Measurements from ENCODE around the gene ZNF341.

The ZNF341 gene

DNA sequence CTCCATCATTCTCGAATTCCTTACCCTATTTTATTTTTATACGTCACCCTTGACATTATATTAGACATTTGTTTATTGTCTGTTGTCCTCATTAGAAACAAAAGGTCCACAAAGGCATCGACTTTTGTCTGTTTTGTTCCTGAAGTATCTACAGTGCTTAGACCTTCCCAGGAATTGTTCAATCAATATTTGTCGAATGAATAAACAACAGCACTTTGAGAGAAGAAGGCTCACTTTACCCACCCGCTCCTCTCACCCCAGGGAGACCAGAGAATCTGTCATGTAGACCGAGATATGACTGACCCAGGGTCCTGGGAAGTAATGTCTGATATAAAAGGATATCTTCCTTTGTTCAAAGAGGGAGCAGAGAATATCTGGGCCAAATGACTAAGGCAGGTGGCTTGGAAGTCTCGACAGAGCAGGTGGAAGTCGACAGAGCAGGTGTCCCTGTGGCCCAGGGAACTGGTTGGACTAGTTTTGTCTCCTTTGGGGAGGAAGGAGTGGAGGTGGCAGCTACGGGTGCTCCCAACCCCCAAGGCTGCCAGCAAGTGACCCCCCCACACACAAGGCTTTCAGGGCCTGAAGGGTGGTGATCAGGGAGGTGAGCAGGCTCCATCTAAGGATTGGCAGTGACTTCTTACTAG is 64.6 kb downstream of the ZNF341 start:
- H3K4me2 ChIP-seq = no peak overlapping the region
- H2AFZ ChIP-seq (ENCODE audit: low read depth) = no peak overlapping the region

DNA sequence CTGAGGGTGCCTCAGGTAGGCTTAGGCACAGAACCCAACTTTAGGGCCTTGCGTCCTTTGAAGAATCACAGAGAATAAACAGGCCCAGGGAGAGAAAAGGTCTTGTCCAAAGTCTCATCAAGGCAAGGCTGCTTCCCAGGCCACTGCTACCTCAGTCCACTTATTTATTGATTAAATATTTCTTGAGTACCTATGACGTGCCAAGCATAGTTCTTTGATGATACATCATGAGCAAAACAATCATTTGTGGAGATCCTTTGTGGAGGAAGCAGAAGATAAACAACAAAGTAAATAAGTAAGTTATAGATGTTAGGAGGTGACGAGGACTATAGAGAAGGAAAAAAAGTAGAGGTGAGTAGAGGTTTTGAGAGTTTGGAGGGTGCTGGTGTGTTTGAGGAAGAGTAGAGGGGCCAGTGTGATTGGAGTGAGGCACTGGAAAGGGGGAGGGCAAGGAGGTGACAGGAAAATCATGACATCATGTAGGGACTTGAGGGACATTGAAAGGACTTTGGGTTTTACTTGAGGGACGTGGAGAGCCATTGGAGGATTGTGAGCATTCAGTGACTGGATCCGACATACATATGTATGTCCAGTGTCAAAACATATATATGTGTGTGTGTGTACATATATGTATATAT is 65.2 kb downstream of the ZNF341 start:
- no peak overlapping the region for H3K4me3 ChIP-seq (IDR thresholded peaks at IDR 0.05; ENCODE audit: insufficient read depth, low read depth, low read length)
- H3K27me3 ChIP-seq (ENCODE audit: insufficient read depth, low read depth) = no peaks in the 10 kb centered on the region
- H3K9ac ChIP-seq = no peak overlapping the region
- H3K4me1 ChIP-seq (ENCODE audit: low read depth, poor library complexity, severe bottlenecking) = peaks cover 7% of the 10 kb centered on the region
- no peaks in the 10 kb centered on the region for H3K36me3 ChIP-seq (ENCODE audit: insufficient read depth)
- no peak overlapping the region for H3K4me2 ChIP-seq
- H2AFZ ChIP-seq (ENCODE audit: low read depth) = no peak overlapping the region
- H3K79me2 ChIP-seq (ENCODE audit: insufficient read depth, low read depth) = no peaks in the 10 kb centered on the region
- no peaks in the 10 kb centered on the region for H4K20me1 ChIP-seq (ENCODE audit: insufficient read depth)
- H3K27ac ChIP-seq = no peak overlapping the region
- TF ChIP-seq, protein P1, sequence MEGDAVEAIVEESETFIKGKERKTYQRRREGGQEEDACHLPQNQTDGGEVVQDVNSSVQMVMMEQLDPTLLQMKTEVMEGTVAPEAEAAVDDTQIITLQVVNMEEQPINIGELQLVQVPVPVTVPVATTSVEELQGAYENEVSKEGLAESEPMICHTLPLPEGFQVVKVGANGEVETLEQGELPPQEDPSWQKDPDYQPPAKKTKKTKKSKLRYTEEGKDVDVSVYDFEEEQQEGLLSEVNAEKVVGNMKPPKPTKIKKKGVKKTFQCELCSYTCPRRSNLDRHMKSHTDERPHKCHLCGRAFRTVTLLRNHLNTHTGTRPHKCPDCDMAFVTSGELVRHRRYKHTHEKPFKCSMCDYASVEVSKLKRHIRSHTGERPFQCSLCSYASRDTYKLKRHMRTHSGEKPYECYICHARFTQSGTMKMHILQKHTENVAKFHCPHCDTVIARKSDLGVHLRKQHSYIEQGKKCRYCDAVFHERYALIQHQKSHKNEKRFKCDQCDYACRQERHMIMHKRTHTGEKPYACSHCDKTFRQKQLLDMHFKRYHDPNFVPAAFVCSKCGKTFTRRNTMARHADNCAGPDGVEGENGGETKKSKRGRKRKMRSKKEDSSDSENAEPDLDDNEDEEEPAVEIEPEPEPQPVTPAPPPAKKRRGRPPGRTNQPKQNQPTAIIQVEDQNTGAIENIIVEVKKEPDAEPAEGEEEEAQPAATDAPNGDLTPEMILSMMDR (conservative IDR thresholded peaks at IDR 0.05; ENCODE audit: low read depth, low read length) = no peak

More for the DNA sequence above, 64.6 kb downstream of the ZNF341 start:
- no peaks in the 10 kb centered on the region for H3K36me3 ChIP-seq (ENCODE audit: insufficient read depth)
- TF ChIP-seq, protein P1 (conservative IDR thresholded peaks at IDR 0.05; ENCODE audit: low read depth, low read length) = no peak
- no peaks in the 10 kb centered on the region for H3K27me3 ChIP-seq (ENCODE audit: insufficient read depth, low read depth)
- no peaks in the 10 kb centered on the region for H3K79me2 ChIP-seq (ENCODE audit: insufficient read depth, low read depth)
- H3K4me1 ChIP-seq (ENCODE audit: low read depth, poor library complexity, severe bottlenecking) = peaks cover 11% of the 10 kb centered on the region
- H3K27ac ChIP-seq = no peak overlapping the region
- no peaks in the 10 kb centered on the region for H4K20me1 ChIP-seq (ENCODE audit: insufficient read depth)
- H3K4me3 ChIP-seq (IDR thresholded peaks at IDR 0.05; ENCODE audit: insufficient read depth, low read depth, low read length) = no peak overlapping the region
- H3K9ac ChIP-seq = no peak overlapping the region

DNA sequence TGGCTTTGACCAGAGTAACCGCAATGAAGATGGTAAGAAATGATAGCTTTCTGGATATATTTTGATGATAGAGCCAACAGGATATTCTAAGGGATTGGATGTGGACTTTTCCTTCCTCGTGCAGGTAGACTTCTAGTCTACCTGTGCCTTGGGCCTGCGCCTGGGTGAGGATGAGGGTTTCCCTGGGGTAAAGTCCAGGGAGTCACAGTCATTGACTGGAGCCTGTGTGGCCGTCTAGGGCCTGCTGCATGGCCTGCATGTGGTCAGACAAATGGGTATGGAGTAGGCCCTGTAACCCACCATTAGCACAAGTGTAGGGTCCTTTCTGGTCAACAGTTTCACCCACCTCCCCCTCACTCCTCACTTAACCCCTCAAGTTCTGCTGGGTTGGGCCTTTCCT is 66.6 kb downstream of the ZNF341 start:
- Histone ChIP-seq H3K27ac (no peak overlapping the region), H3K79me2 (ENCODE audit: insufficient read depth, low read depth) (no peaks in the 10 kb centered on the region), H3K36me3 (ENCODE audit: insufficient read depth) (no peaks in the 10 kb centered on the region), H3K4me2 (no peak overlapping the region), H3K4me1 (ENCODE audit: low read depth, poor library complexity, severe bottlenecking) (peaks cover 3% of the 10 kb centered on the region), H4K20me1 (ENCODE audit: insufficient read depth) (no peaks in the 10 kb centered on the region), H3K27me3 (ENCODE audit: insufficient read depth, low read depth) (no peaks in the 10 kb centered on the region), H3K4me3 (IDR thresholded peaks at IDR 0.05; ENCODE audit: insufficient read depth, low read depth, low read length) (no peak overlapping the region), H3K9ac (no peak overlapping the region), H2AFZ (ENCODE audit: low read depth) (no peak overlapping the region)
- TF ChIP-seq, protein P1 (conservative IDR thresholded peaks at IDR 0.05; ENCODE audit: low read depth, low read length) = no peak

DNA sequence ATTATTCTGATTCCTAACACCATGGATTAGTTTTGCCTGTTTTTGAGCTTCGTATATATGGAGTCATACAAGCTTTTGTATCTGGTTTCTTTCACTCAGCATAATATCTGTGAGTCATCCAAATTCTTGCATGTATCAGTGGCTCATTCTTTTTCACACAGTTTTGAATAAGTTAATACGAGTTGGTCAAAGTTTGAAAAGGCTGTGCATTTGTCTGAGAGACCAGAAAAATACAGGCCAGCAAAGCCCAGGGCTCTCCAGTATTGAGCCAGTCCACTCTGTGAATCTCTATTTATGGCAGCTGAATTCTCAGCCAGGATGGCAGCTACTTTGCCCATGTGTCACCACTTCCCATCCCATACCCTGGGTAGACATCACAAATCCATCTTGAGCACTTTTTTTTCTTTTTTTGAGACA is 72.1 kb downstream of the ZNF341 start:
- H3K9ac ChIP-seq = no peak overlapping the region
- H2AFZ ChIP-seq (ENCODE audit: low read depth) = no peak overlapping the region
- H3K27ac ChIP-seq = no peak overlapping the region
- H3K4me1 ChIP-seq (ENCODE audit: low read depth, poor library complexity, severe bottlenecking) = no peaks in the 10 kb centered on the region
- H3K27me3 ChIP-seq (ENCODE audit: insufficient read depth, low read depth) = no peaks in the 10 kb centered on the region
- no peak overlapping the region for H3K4me2 ChIP-seq
- TF ChIP-seq, protein P1 (conservative IDR thresholded peaks at IDR 0.05; ENCODE audit: low read depth, low read length) = no peak
- no peaks in the 10 kb centered on the region for H4K20me1 ChIP-seq (ENCODE audit: insufficient read depth)
- no peaks in the 10 kb centered on the region for H3K36me3 ChIP-seq (ENCODE audit: insufficient read depth)
- H3K4me3 ChIP-seq (IDR thresholded peaks at IDR 0.05; ENCODE audit: insufficient read depth, low read depth, low read length) = no peak overlapping the region
- H3K79me2 ChIP-seq (ENCODE audit: insufficient read depth, low read depth) = no peaks in the 10 kb centered on the region
